Brain pericyte (primary cell): ENCODE measurements around the gene GPR161.

ENCODE experiments used
- DNase-seq: peaks from one replicate; pipeline ENCODE4 v3.0.0-alpha.2; 2012; ENCODE audit warnings: low read depth, low spot score

Gene GPR161

DNA sequence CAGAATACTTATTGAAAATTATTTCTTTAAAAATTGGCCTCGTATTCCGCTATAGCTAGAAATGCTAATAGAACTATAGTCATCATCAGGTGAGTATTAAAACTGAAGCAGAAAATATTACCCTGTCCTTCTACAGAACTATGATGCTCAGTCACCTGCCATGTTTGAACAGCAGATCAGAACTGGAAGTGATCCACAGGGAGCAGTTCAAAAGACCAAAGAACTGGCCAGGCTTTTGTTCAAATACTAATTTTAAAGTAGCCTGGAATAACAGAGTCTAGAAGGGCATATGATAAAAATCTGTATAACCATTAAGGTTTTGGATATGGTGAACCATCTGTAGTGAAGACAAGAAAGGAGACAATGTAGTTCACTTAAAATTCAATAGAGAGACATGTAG lies 94.4 kb downstream of the GPR161 start:
- no peak for DNase-seq

DNA sequence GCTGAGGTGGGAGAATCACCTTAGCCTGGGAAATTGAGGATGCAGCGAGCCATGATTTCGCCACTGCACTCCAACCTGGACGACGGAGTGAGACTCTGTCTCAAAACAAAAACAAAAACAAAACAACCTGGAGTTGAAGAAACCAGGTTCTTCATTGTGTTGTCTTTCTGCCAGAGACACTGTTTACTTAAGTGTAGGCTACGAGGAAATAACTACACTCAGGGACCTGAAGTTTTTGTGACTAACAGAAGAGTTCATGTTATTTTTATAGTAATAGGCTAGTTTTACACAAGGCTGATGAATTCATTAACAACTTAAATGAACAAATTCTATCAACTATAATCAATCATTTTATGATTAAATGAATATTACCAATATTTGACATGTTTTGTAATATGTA lies 101.4 kb downstream of the GPR161 start:
- no peak for DNase-seq

DNA sequence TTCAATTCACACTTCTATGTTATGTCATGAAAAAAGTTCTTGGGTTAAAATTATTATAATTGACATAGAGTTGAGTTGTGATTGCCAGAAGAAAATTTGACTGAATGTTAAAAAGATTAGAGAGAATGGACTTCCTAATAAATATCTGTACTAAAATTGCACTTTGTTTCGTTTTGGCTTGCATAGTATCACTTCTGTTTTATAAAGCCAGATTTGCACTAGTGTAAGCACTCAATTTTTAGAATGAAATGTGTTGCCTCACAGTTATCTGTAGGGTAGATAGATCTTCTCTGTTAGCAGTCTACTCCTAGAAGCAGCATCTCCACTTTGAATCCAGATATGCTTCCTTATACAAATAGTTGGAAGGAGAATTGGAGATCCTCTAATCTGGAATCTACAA lies 104.7 kb downstream of the GPR161 start:
- DNase-seq: no peak

DNA sequence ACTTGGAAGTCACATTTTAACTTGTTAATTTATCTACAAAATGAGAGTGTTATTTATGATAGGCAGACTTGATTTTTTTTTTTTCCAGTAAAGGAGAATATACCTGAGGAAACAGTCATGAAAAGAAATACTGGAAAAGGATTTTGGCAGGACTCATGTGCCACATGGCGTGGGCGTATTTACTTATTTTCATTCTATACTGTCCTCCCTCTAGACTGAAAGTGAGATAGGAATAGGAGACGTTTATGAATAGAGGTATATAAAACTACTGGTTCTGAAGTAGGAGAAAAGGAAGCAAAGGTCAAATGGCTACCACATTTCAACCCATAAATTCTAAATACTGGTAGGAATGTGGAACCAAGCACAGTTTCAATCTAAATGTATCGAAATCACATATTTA lies 105.1 kb downstream of the GPR161 start:
- DNase-seq: no peak

DNA sequence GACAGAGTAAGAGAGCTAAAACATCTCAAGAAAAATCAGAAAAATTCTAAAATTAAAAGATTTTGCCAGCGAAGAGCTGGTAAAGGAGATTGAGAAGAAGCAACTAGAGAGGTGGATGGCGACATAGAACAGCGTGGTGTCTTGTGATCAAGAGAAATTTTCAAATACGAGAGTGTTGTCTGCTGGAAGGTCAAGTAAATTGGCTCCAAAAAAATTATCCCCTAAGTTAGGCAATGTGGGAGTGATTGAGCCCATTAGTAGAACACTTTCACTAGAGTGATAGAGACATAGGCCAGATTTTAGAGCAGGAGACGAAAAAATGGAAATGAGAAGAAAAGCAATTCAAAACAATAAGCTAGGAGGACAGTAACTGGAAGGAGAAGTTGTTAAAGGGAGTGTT lies 105.5 kb downstream of the GPR161 start:
- DNase-seq: no peak
